H1 (cell line): ENCODE measurements around the gene BNC2. TPM values are rescaled to one million over a fixed set of nuclear protein-coding genes. Genes with fewer than 3 reads are reported as not detected.

Experiments used
- ATF3 ChIP-seq: IDR thresholded peaks from 2 replicates; pipeline ENCODE4 v1.6.1; 2011; ENCODE audit warnings: low read depth, mild to moderate bottlenecking, low read length; ENCODE audit not compliant: insufficient read depth
- GTF2F1 ChIP-seq: IDR thresholded peaks from 2 replicates; pipeline ENCODE4 v1.6.1; 2012; ENCODE audit warnings: low read depth, low read length, improper control_type of control experiment, borderline replicate concordance
- PHF8 ChIP-seq: fragments of 200-600 bp; sonication (generic); conservative IDR thresholded peaks from 2 replicates; pipeline ENCODE4 v1.7.1; 2012; ENCODE audit warnings: low read depth, mild to moderate bottlenecking, inconsistent platforms, low read length, moderate library complexity
- ZNF274 ChIP-seq: IDR thresholded peaks from 2 replicates; pipeline ENCODE4 v1.7.0; 2012; ENCODE audit warnings: low read length, borderline replicate concordance; ENCODE audit errors: extremely low read depth
- polyA plus RNA-seq, 7 experiments: library from polyadenylated mRNA; depleted of rRNA in 3 of 7; stranded (reverse) in 5 of 7; unstranded in 2 of 7; fragments of >200 nt in 5 of 7; fragments of 200-250 nt in 2 of 7; gene quantifications; 1 replicate in 5 of 7; 2 replicates in 1 of 7; 4 replicates in 1 of 7; pipeline versions ENCODE4 v1.2.1 to v1.2.3, GENCODE V29; 2011 to 2013; ENCODE audit warnings: missing spikeins in 2 of 7, mixed read lengths in 2 of 7
- total RNA-seq: library from RNA; stranded (reverse); fragmentation: NEBNext Ultra II Directional; extraction: Animal tissue kit (Norgen Biotek cat#: 25700); gene quantifications from 2 replicates; pipeline ENCODE4 v1.2.1, GENCODE V29; 2021

The BNC2 gene
- total and polyA plus RNA-seq, 2 of the 8 experiments (the other 6 are each of a cell fraction or from before 2014, with no cell fraction given), result 16.0 to 26.8 TPM

- TF ChIP-seq ZNF274, result no peak
- no peak for TF ChIP-seq PHF8
- TF ChIP-seq GTF2F1, result no peak
- no peak for TF ChIP-seq ATF3
These were observed 53.0 kb downstream of the BNC2 start (continued) for GRCh38 chr9:16817514-16817913.
